Measurements from ENCODE around the gene MYO1H.

GRCh38 chr12:109388167-109388563 is 40.5 kb downstream of the MYO1H start:
- TF ChIP-seq, protein P1, sequence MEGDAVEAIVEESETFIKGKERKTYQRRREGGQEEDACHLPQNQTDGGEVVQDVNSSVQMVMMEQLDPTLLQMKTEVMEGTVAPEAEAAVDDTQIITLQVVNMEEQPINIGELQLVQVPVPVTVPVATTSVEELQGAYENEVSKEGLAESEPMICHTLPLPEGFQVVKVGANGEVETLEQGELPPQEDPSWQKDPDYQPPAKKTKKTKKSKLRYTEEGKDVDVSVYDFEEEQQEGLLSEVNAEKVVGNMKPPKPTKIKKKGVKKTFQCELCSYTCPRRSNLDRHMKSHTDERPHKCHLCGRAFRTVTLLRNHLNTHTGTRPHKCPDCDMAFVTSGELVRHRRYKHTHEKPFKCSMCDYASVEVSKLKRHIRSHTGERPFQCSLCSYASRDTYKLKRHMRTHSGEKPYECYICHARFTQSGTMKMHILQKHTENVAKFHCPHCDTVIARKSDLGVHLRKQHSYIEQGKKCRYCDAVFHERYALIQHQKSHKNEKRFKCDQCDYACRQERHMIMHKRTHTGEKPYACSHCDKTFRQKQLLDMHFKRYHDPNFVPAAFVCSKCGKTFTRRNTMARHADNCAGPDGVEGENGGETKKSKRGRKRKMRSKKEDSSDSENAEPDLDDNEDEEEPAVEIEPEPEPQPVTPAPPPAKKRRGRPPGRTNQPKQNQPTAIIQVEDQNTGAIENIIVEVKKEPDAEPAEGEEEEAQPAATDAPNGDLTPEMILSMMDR (IDR thresholded peaks at IDR 0.05), result no peak
- TF ChIP-seq POLR2A (IDR thresholded peaks at IDR 0.05; ENCODE audit: low read depth), result no peak
- TF ChIP-seq POLR2AphosphoS5 (IDR thresholded peaks at IDR 0.05), result no peak
